ENCODE measurements around the gene AANAT.
"Not testable (repeated sequence)": the region's sequence is repeated elsewhere in the genome, so short reads cannot be mapped to it uniquely, and the experiment has no call there.

Gene AANAT

GRCh38 chr17:76508472-76509063 lies 41.2 kb downstream of the AANAT start:
- not testable (repeated sequence) for DNase-seq (ENCODE audit: low read depth)

- no peak for DNase-seq (ENCODE audit: low read depth)
Measured at GRCh38 chr17:76510831-76511244, 43.4 kb downstream of the AANAT start.

GRCh38 chr17:76511668-76512365 lies 44.4 kb downstream of the AANAT start:
- no peak for DNase-seq (ENCODE audit: low read depth)

GRCh38 chr17:76512366-76513305 lies 45.2 kb downstream of the AANAT start:
- no peak for DNase-seq (ENCODE audit: low read depth)

- no peak for DNase-seq (ENCODE audit: low read depth)
Measured at GRCh38 chr17:76513306-76513692, 45.9 kb downstream of the AANAT start.

GRCh38 chr17:76514355-76514754 lies 47.0 kb downstream of the AANAT start:
- not testable (repeated sequence) for DNase-seq (ENCODE audit: low read depth)

- DNase-seq (ENCODE audit: low read depth), result peak; percentile 76
Measured at GRCh38 chr17:76515274-76515949, 48.0 kb downstream of the AANAT start.

GRCh38 chr17:76517638-76518038 lies 50.2 kb downstream of the AANAT start:
- DNase-seq (ENCODE audit: low read depth), result no peak

GRCh38 chr17:76519048-76519966 lies 51.9 kb downstream of the AANAT start:
- DNase-seq (ENCODE audit: low read depth), result no peak

Data from activated T-cell treated with anti-CD3 and anti-CD28 coated beads for 24 hours (primary cell).